ENCODE data around the gene CATSPERD.

The CATSPERD gene

DNA sequence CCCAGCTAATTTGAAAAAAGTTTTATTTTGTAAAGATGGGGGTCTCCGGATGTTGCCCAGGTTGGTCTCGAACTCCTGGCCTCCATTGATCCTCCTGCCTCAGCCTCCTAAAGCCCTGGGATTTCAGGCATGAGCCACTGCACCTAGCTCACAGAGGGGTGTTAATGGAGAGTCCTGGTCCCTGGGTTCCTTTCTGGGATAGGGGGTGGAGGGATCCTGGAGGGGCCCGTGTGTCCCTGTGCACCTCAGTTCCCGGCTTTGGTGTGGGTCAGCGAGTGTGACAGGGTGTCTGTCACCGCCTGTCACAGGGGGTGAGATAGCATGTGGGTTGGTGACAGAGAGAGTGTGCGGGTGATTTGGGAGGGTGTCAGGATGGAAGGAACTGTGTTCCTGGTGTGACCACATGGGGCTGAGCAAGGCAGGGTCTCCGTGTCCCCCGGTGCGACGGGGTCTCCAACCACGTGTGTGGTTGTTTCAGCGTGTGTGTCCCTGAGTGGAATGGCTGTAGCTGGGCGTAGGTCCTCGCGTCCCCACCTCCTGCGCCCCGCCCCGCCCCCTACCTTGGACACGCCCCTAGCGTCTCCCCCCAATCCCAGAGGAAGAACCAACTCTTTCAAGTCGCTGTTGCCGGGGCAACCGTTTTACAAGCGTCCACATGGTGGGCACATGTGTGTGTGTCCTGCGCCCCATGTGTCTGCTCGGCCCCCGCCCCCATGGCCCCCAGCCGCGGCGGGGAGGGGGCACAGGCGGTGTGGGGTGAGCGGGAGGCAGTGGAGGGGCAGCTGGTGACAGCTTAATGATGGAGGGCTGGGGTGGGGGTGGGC, 81.6 kb downstream of the CATSPERD start:
- peaks cover 0 to 4% of the 10 kb centered on the region in 2 donors for H3K36me3 Mint-ChIP-seq
- H3K27me3 Mint-ChIP-seq, result peaks cover 49 to 70% of the 10 kb centered on the region in 2 donors
- peak overlapping the region in 1 of 2 donors; percentile 59 for H3K4me3 Mint-ChIP-seq
- no peaks in the 10 kb centered on the region for H3K9me3 Mint-ChIP-seq
- no peak overlapping the region for H3K27ac Mint-ChIP-seq
- ATAC-seq (replicated peaks), result no peak
- DNase-seq, result no peak
- H3K4me1 Mint-ChIP-seq, result peaks cover 18 to 29% of the 10 kb centered on the region in 2 donors

- Mint-ChIP-seq H3K9me3 (no peaks in the 10 kb centered on the region), H3K4me3 (peak overlapping the region; percentile 72 to 81), H3K27me3 (peaks cover 41 to 63% of the 10 kb centered on the region in 2 donors), H3K36me3 (peaks cover 0 to 4% of the 10 kb centered on the region in 2 donors), H3K27ac (peak overlapping the region; percentile 43), H3K4me1 (peaks cover 18 to 29% of the 10 kb centered on the region in 2 donors)
- ATAC-seq (replicated peaks) (no peak), DNase-seq (no peak)
Observed at GRCh38 chr19:5803441-5803751, 83.0 kb downstream of the CATSPERD start.

DNA sequence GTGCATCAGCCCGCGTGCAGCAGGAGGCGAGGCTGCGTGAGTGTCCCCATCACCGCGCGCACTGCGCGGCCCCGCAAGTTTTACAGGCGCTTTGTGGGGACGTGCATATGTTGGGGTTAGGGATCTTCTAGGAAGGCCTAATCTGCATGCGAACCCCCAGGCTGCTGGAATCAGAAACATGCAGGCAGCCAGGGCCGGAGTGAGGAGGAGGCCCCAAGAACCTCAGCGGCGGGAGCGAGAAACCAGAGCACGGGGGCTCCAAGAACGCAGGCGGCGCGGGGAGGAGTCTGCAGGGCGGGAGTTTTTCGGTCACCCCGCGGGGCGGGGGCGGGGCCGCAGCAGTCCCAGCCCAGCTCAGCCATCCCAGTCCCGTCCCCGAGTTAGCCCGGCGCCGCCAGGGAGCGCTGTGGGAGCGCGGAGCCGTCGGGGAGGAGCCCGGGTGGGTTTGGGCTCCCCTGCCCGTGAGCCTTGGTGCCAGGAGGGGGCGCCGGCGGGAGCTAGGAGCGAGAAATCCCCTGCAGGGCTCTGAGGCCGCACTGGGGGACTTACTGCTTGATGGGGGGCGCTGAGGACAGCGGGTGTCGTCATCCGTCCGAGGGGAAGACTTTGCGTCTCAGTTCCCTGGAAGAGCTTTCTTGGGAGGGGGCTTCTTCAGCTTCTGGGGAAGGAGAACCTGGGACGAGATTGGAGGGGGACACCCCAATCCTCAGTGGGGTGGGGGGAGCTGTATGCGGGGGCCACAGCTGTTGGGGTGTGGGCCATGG, 83.5 kb downstream of the CATSPERD start:
- Mint-ChIP-seq H3K9me3 (no peaks in the 10 kb centered on the region), H3K36me3 (peaks cover 0 to 4% of the 10 kb centered on the region in 2 donors), H3K4me3 (peak overlapping the region; percentile 74 to 81), H3K4me1 (peaks cover 18 to 29% of the 10 kb centered on the region in 2 donors), H3K27me3 (peaks cover 36 to 58% of the 10 kb centered on the region in 2 donors), H3K27ac (peak overlapping the region; percentile 89)
- peak; percentile 88 for DNase-seq
- peak; percentile 94 to 96 for ATAC-seq (replicated peaks)

DNA sequence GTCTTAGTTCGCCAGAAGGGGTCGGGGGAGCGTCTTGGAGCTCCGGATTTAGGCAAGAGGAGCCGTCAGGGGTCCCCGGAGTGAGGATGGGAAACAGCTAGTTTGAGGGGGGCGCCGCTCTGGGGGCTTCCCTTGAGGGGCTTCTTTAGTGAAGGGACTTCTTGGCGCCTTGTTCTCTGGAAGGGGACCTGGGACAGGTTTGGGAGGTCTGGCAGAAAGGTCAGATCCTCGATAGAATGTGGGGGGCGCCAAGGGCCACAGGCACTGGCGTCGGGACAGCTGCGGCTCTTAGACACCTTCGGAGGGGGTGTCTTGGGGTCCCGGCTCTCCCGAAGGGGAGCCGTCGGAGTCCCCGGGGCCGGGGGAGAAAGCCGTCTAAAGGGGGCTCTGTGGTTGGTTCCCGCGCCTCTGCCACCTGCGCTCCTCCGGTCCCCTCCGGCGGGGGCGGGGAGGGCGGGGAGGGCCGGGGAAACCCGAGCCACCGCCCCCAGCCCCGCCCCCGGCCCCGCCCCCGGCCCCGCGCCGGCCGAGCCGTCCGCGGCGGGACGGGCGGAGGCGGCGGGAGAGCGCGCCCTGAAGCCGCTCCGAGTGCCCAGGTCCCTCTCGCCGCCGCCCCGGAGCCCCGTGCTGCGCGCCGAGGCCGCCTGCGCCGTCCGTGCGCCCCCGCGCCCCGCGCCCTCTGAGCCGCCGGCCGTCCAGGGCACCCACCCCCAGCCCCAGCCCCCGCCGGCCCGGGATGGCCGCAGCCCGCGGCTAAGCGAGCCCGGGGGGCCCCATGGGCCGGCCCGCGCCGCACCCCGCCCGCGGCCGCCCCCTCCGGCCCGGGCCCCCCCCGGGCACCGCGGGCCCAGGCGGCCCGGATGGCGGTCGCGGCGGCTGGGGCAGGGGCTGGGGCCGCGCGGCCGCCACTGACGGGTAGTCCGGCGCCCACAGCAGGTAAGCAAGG, 84.4 kb downstream of the CATSPERD start, which contains the start of gene NRTN:
TSS of gene NRTN (plus strand) at position 552 of the 946 bp plus-strand sequence. CDS start 19,099 bp downstream, outside the sequence.
- Mint-ChIP-seq H3K36me3 (peaks cover 0 to 4% of the 10 kb centered on the region in 2 donors), H3K27ac (peak within 1 kb of the TSS; percentile 89), H3K4me3 (peak within 1 kb of the TSS; percentile 74 to 81), H3K9me3 (no peaks in the 10 kb centered on the region), H3K4me1 (peaks cover 18 to 29% of the 10 kb centered on the region in 2 donors), H3K27me3 (peaks cover 28 to 54% of the 10 kb centered on the region in 2 donors)
- DNase-seq, result no peak
- ATAC-seq (replicated peaks), result peak; percentile 6 to 8

- DNase-seq (no peak), ATAC-seq (replicated peaks) (peak; percentile 31 to 37)
- peaks cover 26 to 46% of the 10 kb centered on the region in 2 donors for H3K27me3 Mint-ChIP-seq
- H3K4me3 Mint-ChIP-seq, result peak overlapping the region; percentile 25 to 37
- no peak overlapping the region for H3K27ac Mint-ChIP-seq
- peaks cover 0 to 4% of the 10 kb centered on the region in 2 donors for H3K36me3 Mint-ChIP-seq
- peaks cover 16 to 29% of the 10 kb centered on the region in 2 donors for H3K4me1 Mint-ChIP-seq
- no peaks in the 10 kb centered on the region for H3K9me3 Mint-ChIP-seq
Observed at GRCh38 chr19:5805462-5806132, 85.2 kb downstream of the CATSPERD start.

DNA sequence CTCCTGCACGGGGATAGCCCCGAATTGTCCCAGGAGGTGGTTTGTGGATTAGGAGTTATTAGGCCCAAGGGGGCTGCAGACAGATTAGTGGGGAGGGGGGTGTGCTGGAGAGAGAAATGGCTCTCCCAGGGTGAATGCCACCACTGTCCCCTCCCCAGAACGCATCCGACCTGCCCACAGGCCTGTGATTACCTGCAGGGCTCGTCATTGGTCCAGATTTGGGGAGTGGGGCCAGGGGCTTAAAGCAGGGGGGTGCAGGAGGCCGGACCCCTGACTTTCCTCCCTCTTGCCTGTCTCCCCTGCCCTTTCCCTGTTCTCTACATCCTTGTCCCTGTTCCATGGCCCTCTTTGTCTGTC, 85.7 kb downstream of the CATSPERD start:
- Mint-ChIP-seq H3K36me3 (peaks cover 0 to 4% of the 10 kb centered on the region in 2 donors), H3K27me3 (peaks cover 23 to 41% of the 10 kb centered on the region in 2 donors), H3K27ac (no peak overlapping the region), H3K4me1 (peaks cover 16 to 29% of the 10 kb centered on the region in 2 donors), H3K9me3 (no peaks in the 10 kb centered on the region), H3K4me3 (no peak overlapping the region)
- DNase-seq (no peak), ATAC-seq (replicated peaks) (no peak)

GRCh38 chr19:5806905-5807304, 86.5 kb downstream of the CATSPERD start:
- peaks cover 0 to 4% of the 10 kb centered on the region in 2 donors for H3K36me3 Mint-ChIP-seq
- DNase-seq (no peak), ATAC-seq (replicated peaks) (no peak)
- peak overlapping the region; percentile 15 for H3K27ac Mint-ChIP-seq
- H3K4me1 Mint-ChIP-seq, result peaks cover 14 to 26% of the 10 kb centered on the region in 2 donors
- H3K4me3 Mint-ChIP-seq, result no peak overlapping the region
- peaks cover 20 to 33% of the 10 kb centered on the region in 2 donors for H3K27me3 Mint-ChIP-seq
- no peaks in the 10 kb centered on the region for H3K9me3 Mint-ChIP-seq

GRCh38 chr19:5808120-5808816, 87.8 kb downstream of the CATSPERD start:
- Mint-ChIP-seq H3K9me3 (no peaks in the 10 kb centered on the region), H3K36me3 (peaks cover 0 to 4% of the 10 kb centered on the region in 2 donors), H3K27me3 (peaks cover 11 to 19% of the 10 kb centered on the region in 2 donors), H3K4me3 (no peak overlapping the region), H3K4me1 (peaks cover 7 to 14% of the 10 kb centered on the region in 2 donors), H3K27ac (no peak overlapping the region)
- ATAC-seq (replicated peaks) (no peak), DNase-seq (no peak)

DNA sequence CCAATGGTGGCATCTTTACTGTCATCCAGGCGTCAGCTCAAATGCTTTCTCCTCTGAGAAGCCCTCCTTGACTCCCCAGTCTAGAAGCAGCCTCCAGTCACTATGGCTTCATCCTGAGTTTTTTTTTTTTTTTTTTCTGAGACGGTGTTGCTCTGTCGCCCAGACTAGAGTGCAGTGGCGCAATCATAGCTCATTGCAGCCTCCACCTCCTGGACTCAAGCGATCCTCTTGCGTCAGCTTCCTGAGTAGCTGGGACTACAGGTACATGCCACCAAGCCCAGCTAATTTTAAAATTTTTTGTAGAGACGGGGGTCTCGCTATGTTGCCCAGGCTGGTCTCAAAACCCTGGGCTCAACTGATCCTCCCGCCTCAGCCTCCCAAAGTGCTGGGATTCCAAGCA, 88.6 kb downstream of the CATSPERD start:
- Mint-ChIP-seq H3K27ac (no peak overlapping the region), H3K36me3 (peaks cover 0 to 2% of the 10 kb centered on the region in 2 donors), H3K4me3 (no peak overlapping the region), H3K9me3 (peaks cover 0 to 1% of the 10 kb centered on the region in 2 donors), H3K4me1 (peaks cover 3 to 7% of the 10 kb centered on the region in 2 donors), H3K27me3 (peaks cover 6 to 11% of the 10 kb centered on the region in 2 donors)
- ATAC-seq (replicated peaks) (no peak), DNase-seq (no peak)

DNA sequence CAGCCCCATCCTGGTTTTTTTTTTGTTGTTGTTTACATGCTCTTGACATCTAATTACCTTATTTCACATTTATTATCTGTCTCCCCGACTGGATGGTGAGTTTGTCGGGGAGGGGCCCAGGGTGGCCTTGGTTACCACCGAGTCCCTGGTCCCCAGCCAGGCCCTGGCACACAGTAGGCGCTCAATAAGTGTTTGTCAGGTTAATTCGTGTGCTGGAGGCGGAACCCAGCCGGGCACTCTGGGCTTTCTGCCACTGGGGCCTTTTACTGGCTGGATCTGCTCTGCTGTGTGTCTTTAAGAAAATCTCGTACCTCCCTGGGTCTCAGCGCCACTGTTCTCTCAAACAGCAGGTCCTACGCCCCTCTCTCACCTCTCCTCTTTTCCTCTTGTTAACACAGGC, 89.0 kb downstream of the CATSPERD start:
- Mint-ChIP-seq H3K4me3 (no peak overlapping the region), H3K36me3 (no peaks in the 10 kb centered on the region), H3K4me1 (peaks cover 0 to 2% of the 10 kb centered on the region in 2 donors), H3K27me3 (peaks cover 2 to 7% of the 10 kb centered on the region in 2 donors), H3K27ac (no peak overlapping the region), H3K9me3 (peaks cover 0 to 2% of the 10 kb centered on the region in 2 donors)
- DNase-seq (no peak), ATAC-seq (replicated peaks) (no peak)

- no peak overlapping the region for H3K4me3 Mint-ChIP-seq
- no peak overlapping the region for H3K27ac Mint-ChIP-seq
- H3K4me1 Mint-ChIP-seq, result no peaks in the 10 kb centered on the region
- DNase-seq, result no peak
- H3K9me3 Mint-ChIP-seq, result peaks cover 0 to 2% of the 10 kb centered on the region in 2 donors
- H3K36me3 Mint-ChIP-seq, result no peaks in the 10 kb centered on the region
- no peak for ATAC-seq (replicated peaks)
- peaks cover 2 to 12% of the 10 kb centered on the region in 2 donors for H3K27me3 Mint-ChIP-seq
Observed at GRCh38 chr19:5811117-5811516, 90.7 kb downstream of the CATSPERD start.

GRCh38 chr19:5814123-5814851, 93.8 kb downstream of the CATSPERD start:
- ATAC-seq (replicated peaks), result no peak
- no peak overlapping the region for H3K27ac Mint-ChIP-seq
- no peak overlapping the region for H3K4me3 Mint-ChIP-seq
- no peak for DNase-seq
- no peaks in the 10 kb centered on the region for H3K36me3 Mint-ChIP-seq
- H3K4me1 Mint-ChIP-seq, result no peaks in the 10 kb centered on the region
- H3K27me3 Mint-ChIP-seq, result peaks cover 17 to 32% of the 10 kb centered on the region in 2 donors
- H3K9me3 Mint-ChIP-seq, result peaks cover 0 to 2% of the 10 kb centered on the region in 2 donors
